ENCODE results near the gene CC2D1B. TPM values are rescaled to one million over a fixed set of nuclear protein-coding genes. Genes with fewer than 3 reads are reported as not detected.

Gene CC2D1B
- total RNA-seq, 1 experiment from 2014 or later: 24.3 TPM

DNA sequence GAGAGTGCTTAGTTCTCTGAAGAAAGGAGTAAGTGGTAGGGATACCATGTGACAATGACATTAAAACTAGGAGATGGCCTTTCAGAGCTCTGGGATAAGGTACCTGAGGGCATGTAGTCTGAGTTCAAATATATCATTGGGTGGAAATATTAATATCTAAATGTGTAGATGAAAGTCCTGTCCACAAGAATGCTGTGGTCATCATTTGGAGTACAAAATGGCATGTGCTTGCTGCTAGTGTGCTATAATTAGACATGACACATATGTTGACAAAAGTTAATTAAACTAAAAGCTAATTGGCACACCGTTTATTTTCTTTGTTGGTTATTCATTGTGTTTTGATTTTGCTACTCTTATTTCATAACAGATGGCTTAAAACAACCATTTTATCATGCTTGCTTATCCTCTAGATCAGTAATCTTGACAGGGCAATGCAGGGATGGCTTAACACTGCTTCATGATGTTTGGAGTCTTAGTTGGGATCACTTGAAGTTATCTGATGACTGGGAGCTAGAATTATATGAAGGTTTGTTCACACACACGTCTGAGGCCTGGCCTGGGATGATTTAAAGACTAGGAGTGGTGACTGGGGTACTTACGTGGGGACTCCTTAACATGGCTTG lies 31.0 kb downstream of the CC2D1B start:
- Histone ChIP-seq H2BK120ac (ENCODE audit: low read depth, low read length, poor library complexity, severe bottlenecking) (no peak overlapping the region), H3K79me2 (ENCODE audit: insufficient read depth, low read length) (no peaks in the 10 kb centered on the region; the same call in 1 of the 2 replicates), H2BK5ac (ENCODE audit: insufficient read length, low read length) (no peak overlapping the region), H2AK5ac (ENCODE audit: insufficient read length, low read length) (no peak overlapping the region), H3K27ac (ENCODE audit: insufficient read length, low read depth, low read length) (no peak overlapping the region), H4K8ac (replicated peaks; ENCODE audit: insufficient read length, low read depth, low read length) (no peak overlapping the region), H3K23me2 (ENCODE audit: insufficient read length, low read depth, low read length, poor library complexity, severe bottlenecking) (no peaks in the 10 kb centered on the region), H2AFZ (ENCODE audit: low read length) (no peak overlapping the region), H3K56ac (ENCODE audit: insufficient read length, low read depth, low read length) (no peak overlapping the region), H3K18ac (ENCODE audit: insufficient read length, low read depth, low read length) (no peak overlapping the region), H2BK15ac (ENCODE audit: low read depth, low read length) (no peak overlapping the region), H2BK20ac (ENCODE audit: low read depth, low read length, poor library complexity, severe bottlenecking) (no peak overlapping the region), H4K5ac (ENCODE audit: insufficient read length, low read depth, low read length) (no peak overlapping the region), H3K79me1 (ENCODE audit: insufficient read depth, low read depth, low read length, poor library complexity, severe bottlenecking) (no peaks in the 10 kb centered on the region), H3K4me1 (ENCODE audit: insufficient read depth, low read length) (no peaks in the 10 kb centered on the region), H3K14ac (ENCODE audit: insufficient read depth, low read length) (no peak overlapping the region), H4K20me1 (ENCODE audit: control insufficient read depth, insufficient read depth, insufficient read length) (no peaks in the 10 kb centered on the region), H3K4ac (ENCODE audit: low read depth, low read length) (no peak overlapping the region), H3K27me3 (ENCODE audit: insufficient read depth, low read length) (no peaks in the 10 kb centered on the region), H4K91ac (ENCODE audit: insufficient read length, low read depth, low read length) (no peak overlapping the region), H3K9me3 (ENCODE audit: control insufficient read depth, low read depth, low read length) (no peaks in the 10 kb centered on the region), H3K9ac (ENCODE audit: extremely low read depth, insufficient read length, low read length) (no peak overlapping the region), H2BK12ac (ENCODE audit: insufficient read length, low read depth, low read length) (no peak overlapping the region), H3T11ph (ENCODE audit: low read length) (no peak overlapping the region), H3K4me2 (ENCODE audit: insufficient read depth, insufficient read length, low read length) (no peak overlapping the region), H3K23ac (ENCODE audit: insufficient read length, low read depth, low read length) (no peak overlapping the region)
- TF ChIP-seq, protein P1, sequence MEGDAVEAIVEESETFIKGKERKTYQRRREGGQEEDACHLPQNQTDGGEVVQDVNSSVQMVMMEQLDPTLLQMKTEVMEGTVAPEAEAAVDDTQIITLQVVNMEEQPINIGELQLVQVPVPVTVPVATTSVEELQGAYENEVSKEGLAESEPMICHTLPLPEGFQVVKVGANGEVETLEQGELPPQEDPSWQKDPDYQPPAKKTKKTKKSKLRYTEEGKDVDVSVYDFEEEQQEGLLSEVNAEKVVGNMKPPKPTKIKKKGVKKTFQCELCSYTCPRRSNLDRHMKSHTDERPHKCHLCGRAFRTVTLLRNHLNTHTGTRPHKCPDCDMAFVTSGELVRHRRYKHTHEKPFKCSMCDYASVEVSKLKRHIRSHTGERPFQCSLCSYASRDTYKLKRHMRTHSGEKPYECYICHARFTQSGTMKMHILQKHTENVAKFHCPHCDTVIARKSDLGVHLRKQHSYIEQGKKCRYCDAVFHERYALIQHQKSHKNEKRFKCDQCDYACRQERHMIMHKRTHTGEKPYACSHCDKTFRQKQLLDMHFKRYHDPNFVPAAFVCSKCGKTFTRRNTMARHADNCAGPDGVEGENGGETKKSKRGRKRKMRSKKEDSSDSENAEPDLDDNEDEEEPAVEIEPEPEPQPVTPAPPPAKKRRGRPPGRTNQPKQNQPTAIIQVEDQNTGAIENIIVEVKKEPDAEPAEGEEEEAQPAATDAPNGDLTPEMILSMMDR (conservative IDR thresholded peaks at IDR 0.05): no peak
- no peak overlapping the region for H3K4me3 Mint-ChIP-seq
- no peaks in the 10 kb centered on the region for H3K9me3 Mint-ChIP-seq
- peaks cover 0 to 24% (median 17%) of the 10 kb centered on the region in 3 experiments; a peak in 6 of 7 replicates for H3K36me3 Mint-ChIP-seq (ENCODE audit: insufficient read depth in 1 of 3, low read depth in 3 of 3)
- peaks cover 0 to 7% of the 10 kb centered on the region in 2 experiments; a peak in 2 of 4 replicates for H3K4me1 Mint-ChIP-seq
- no peak overlapping the region for H3K27ac Mint-ChIP-seq
- no peak for DNase-seq
- no peaks in the 10 kb centered on the region for H3K27me3 Mint-ChIP-seq (ENCODE audit: low read depth)
- WGBS (ENCODE audit: extremely low coverage, insufficient read length, low lambda C conversion rate): no CpG with 5 or more reads among the region's 3 CpGs

Measured in H9 (cell line).